Measurements from ENCODE around the gene TLE7.

DNA sequence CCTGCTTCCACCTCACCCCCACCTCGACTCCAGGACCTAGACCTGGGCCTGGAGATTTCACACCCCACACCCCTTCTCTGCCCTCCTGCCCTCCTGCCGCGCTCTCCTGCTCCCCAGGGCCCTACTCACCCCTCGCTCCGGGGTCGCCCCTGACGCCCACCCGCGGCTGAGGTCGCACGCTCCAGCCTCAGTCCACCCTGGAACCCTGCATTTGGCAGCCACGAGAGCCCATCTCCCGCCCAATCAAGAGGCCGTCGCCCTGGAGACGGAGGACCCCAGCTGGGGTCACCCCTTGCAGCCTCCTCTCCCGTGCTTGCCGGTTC is 16.1 kb downstream of the TLE7 start:
- TF ChIP-seq, protein P1, sequence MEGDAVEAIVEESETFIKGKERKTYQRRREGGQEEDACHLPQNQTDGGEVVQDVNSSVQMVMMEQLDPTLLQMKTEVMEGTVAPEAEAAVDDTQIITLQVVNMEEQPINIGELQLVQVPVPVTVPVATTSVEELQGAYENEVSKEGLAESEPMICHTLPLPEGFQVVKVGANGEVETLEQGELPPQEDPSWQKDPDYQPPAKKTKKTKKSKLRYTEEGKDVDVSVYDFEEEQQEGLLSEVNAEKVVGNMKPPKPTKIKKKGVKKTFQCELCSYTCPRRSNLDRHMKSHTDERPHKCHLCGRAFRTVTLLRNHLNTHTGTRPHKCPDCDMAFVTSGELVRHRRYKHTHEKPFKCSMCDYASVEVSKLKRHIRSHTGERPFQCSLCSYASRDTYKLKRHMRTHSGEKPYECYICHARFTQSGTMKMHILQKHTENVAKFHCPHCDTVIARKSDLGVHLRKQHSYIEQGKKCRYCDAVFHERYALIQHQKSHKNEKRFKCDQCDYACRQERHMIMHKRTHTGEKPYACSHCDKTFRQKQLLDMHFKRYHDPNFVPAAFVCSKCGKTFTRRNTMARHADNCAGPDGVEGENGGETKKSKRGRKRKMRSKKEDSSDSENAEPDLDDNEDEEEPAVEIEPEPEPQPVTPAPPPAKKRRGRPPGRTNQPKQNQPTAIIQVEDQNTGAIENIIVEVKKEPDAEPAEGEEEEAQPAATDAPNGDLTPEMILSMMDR (IDR thresholded peaks at IDR 0.05; ENCODE audit: borderline replicate concordance, extremely low read depth, low read length, poor library complexity, severe bottlenecking): no peak
- TF ChIP-seq EZH2 (IDR thresholded peaks at IDR 0.05; ENCODE audit: borderline replicate concordance, low read depth, low read length, severe bottlenecking): no peak
